Peyer's patch (tissue), 4 donors: ENCODE measurements around the gene DHRSX.

Experiments
- CTCF ChIP-seq, 6 experiments: fragments of 450-650 bp in 4 of 6; fragments of 200-600 bp in 2 of 6; sonication (generic) in 1 of 6; IDR thresholded peaks; one replicate each; pipeline ENCODE4 v1.5.1; 2017 to 2019; ENCODE audit warnings: antibody characterized with exemption in 6 of 6, mild to moderate bottlenecking in 3 of 6, moderate library complexity in 1 of 6
- POLR2A ChIP-seq, 2 donors: fragments of 450-650 bp; IDR thresholded peaks; one replicate each; pipeline ENCODE4 v1.5.1; 2017; ENCODE audit warnings: antibody characterized with exemption in 2 of 2, mild to moderate bottlenecking in 2 of 2, moderate library complexity in 2 of 2

GRCh38 chrX:2451501-2452316, 49.1 kb downstream of the DHRSX start:
- TF ChIP-seq CTCF (IDR thresholded peaks at IDR 0.05): no peak
- no peak for TF ChIP-seq POLR2A (IDR thresholded peaks at IDR 0.05)
